ENCODE data around the gene GZF1.

Gene GZF1

GRCh38 chr20:23318347-23318746 is 43.6 kb upstream of the GZF1 start:
- no peak for DNase-seq (ENCODE audit: low read depth)
- H3K4me3 ChIP-seq (ENCODE audit: low read depth, low read length), result no peak overlapping the region
- no peak for TF ChIP-seq MYC (IDR thresholded peaks at IDR 0.05; ENCODE audit: low read depth, low read length)
- no peak for TF ChIP-seq POLR2A (IDR thresholded peaks at IDR 0.05; ENCODE audit: extremely low read depth, insufficient read length)
- no peak for TF ChIP-seq CTCF (IDR thresholded peaks at IDR 0.05; ENCODE audit: low read depth, low read length)
- no peak for TF ChIP-seq MAX (IDR thresholded peaks at IDR 0.05; ENCODE audit: low read depth, low read length)

GRCh38 chr20:23320317-23320716 is 41.7 kb upstream of the GZF1 start:
- no peak overlapping the region for H3K4me3 ChIP-seq (ENCODE audit: low read depth, low read length)
- TF ChIP-seq CTCF (IDR thresholded peaks at IDR 0.05; ENCODE audit: low read depth, low read length), result peak; percentile 55
- no peak for TF ChIP-seq MAX (IDR thresholded peaks at IDR 0.05; ENCODE audit: low read depth, low read length)
- peak; percentile 33 for DNase-seq (ENCODE audit: low read depth)

GRCh38 chr20:23325107-23325506 is 36.9 kb upstream of the GZF1 start:
- TF ChIP-seq MYC (IDR thresholded peaks at IDR 0.05; ENCODE audit: low read depth, low read length), result no peak
- no peak for TF ChIP-seq CTCF (IDR thresholded peaks at IDR 0.05; ENCODE audit: low read depth, low read length)
- no peak for TF ChIP-seq MAX (IDR thresholded peaks at IDR 0.05; ENCODE audit: low read depth, low read length)
- TF ChIP-seq POLR2A (IDR thresholded peaks at IDR 0.05; ENCODE audit: extremely low read depth, insufficient read length), result no peak
- H3K4me3 ChIP-seq (ENCODE audit: low read depth, low read length), result no peak overlapping the region
- DNase-seq (ENCODE audit: low read depth), result no peak

- no peak for TF ChIP-seq POLR2A (IDR thresholded peaks at IDR 0.05; ENCODE audit: extremely low read depth, insufficient read length)
- TF ChIP-seq CTCF (IDR thresholded peaks at IDR 0.05; ENCODE audit: low read depth, low read length), result no peak
- no peak for TF ChIP-seq MYC (IDR thresholded peaks at IDR 0.05; ENCODE audit: low read depth, low read length)
- no peak for TF ChIP-seq MAX (IDR thresholded peaks at IDR 0.05; ENCODE audit: low read depth, low read length)
- DNase-seq (ENCODE audit: low read depth), result no peak
These were observed 35.2 kb upstream of the GZF1 start for GRCh38 chr20:23326774-23327173.

GRCh38 chr20:23327617-23328333 is 34.2 kb upstream of the GZF1 start:
- TF ChIP-seq POLR2A (IDR thresholded peaks at IDR 0.05; ENCODE audit: extremely low read depth, insufficient read length) (no peak), MYC (IDR thresholded peaks at IDR 0.05; ENCODE audit: low read depth, low read length) (no peak), CTCF (IDR thresholded peaks at IDR 0.05; ENCODE audit: low read depth, low read length) (no peak), MAX (IDR thresholded peaks at IDR 0.05; ENCODE audit: low read depth, low read length) (no peak)
- no peak for DNase-seq (ENCODE audit: low read depth)
- H3K4me3 ChIP-seq (ENCODE audit: low read depth, low read length), result no peak overlapping the region

More at GRCh38 chr20:23326774-23327173, 35.2 kb upstream of the GZF1 start:
- no peak overlapping the region for H3K4me3 ChIP-seq (ENCODE audit: low read depth, low read length)
